Muscle layer of duodenum (tissue), 2 donors: ENCODE measurements around the gene UNG.
A peak's percentile ranks its signal among the peaks of the same experiment; 100 is the strongest.

Source experiments
- H3K27ac ChIP-seq: one replicate; pipeline ENCODE4 v1.7.0; 2013; ENCODE audit warnings: mild to moderate bottlenecking, low read length
- H3K27me3 ChIP-seq: one replicate; pipeline ENCODE4 v1.7.0; 2013; ENCODE audit warnings: low read depth, mild to moderate bottlenecking, control low read depth, low read length
- H3K36me3 ChIP-seq, 2 donors: one replicate each; pipeline ENCODE4 v1.7.0; 2013; ENCODE audit warnings: low read length in 2 of 2, control low read depth in 1 of 2, mild to moderate bottlenecking in 1 of 2; ENCODE audit not compliant: insufficient read depth in 2 of 2, control insufficient read depth in 1 of 2
- H3K4me1 ChIP-seq, 2 donors: one replicate each; pipeline ENCODE4 v1.7.0; 2013; ENCODE audit warnings: low read length in 2 of 2, mild to moderate bottlenecking in 2 of 2, control low read depth in 1 of 2, moderate library complexity in 1 of 2; ENCODE audit not compliant: insufficient read depth in 2 of 2, control insufficient read depth in 1 of 2
- H3K4me3 ChIP-seq, 2 donors: one replicate each; pipeline ENCODE4 v1.7.0; 2013; ENCODE audit warnings: low read length in 2 of 2, low read depth in 1 of 2, mild to moderate bottlenecking in 1 of 2
- H3K9me3 ChIP-seq, 2 donors: one replicate each; pipeline ENCODE4 v1.7.0; 2013; ENCODE audit warnings: low read length in 2 of 2, control low read depth in 1 of 2, mild to moderate bottlenecking in 1 of 2; ENCODE audit not compliant: control insufficient read depth in 1 of 2
- donor health status: healthy.

Gene UNG

DNA sequence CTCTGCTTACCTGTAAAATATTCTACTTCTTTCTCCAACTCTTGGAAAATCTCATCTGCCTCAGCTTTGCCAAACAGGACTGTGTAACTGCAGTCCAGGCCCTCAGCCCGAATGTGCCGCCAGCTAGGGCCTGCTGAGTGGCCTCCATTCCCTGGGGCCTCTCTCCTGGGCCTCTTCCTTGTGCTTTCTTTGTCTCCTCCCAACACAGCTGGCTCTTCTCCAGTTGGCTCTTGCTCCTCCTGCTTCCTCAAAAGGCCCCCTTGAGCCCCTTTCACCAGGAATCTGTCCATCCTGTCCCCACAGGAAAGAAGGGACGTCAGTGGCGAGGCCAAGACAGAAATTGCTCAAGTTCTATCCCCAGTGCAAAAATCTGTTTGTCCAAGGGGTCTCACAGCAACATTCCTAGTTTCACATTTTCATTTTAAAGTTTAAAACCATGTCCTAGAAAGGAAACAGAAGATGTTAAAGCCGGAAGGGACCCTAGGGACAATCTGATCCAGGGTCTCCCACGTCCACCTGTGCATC is 4.8 kb upstream of the UNG start:
- Histone ChIP-seq H3K4me1 (peaks cover 12 to 21% of the 10 kb centered on the region in 2 donors), H3K9me3 (no peaks in the 10 kb centered on the region), H3K36me3 (peaks cover 8 to 24% of the 10 kb centered on the region in 2 donors), H3K27ac (peak overlapping the region; percentile 87), H3K27me3 (no peaks in the 10 kb centered on the region), H3K4me3 (peak overlapping the region; percentile 74 to 95)

DNA sequence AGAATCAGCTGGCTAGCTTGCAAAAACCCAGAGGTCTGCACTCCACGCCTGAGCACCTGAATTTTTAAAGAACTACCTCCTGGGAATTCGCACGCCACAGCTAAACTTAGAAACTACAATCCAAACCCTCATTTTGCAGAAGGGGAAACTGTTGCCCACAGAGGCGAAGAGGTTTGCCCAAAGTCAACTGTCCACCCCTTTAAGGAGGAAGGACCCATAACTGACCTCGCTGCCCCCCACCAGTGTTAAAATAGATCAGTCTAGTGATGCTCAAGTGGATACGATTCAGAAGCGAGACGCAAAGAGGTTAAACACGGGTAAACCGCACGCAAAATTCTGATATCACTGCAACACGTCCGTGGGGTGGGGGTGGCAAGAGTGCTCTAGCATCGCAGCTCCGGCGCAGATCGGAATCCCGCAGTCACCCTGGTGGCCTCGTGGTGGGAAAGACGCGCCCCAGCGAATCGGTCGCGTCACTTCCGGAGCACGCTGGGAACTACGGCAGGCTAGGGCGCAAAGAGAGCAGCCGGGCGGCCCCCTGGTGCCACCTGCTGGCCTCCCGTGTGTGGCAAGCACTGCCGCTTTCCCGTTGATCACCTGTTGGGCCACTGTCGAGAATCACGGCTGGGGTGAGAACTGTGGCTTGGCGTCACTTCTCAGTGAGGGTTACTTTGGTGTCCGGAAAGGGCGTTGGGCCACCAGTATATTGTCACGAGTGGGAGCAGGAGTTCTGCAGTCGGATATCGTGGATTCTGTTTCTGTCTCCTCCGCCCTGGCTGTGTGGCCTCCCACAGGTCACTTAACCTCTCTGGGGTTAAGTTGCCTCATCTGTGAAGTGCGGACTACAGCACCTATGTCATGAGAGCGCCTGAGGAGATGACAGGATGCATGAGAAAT is 4.1 kb upstream of the UNG start, which contains the start of gene ALKBH2:
Gene ALKBH2 (minus strand): TSS at position 451 of the 897 bp plus-strand sequence. CDS start 686 bp downstream, outside the sequence.
- no peaks in the 10 kb centered on the region for H3K9me3 ChIP-seq
- H3K36me3 ChIP-seq, result peaks cover under 1 to 23% of the 10 kb centered on the region in 2 donors
- peak within 1 kb of the TSS; percentile 74 to 95 for H3K4me3 ChIP-seq
- no peaks in the 10 kb centered on the region for H3K27me3 ChIP-seq
- H3K27ac ChIP-seq, result peak within 1 kb of the TSS; percentile 87
- peaks cover 12 to 23% of the 10 kb centered on the region in 2 donors for H3K4me1 ChIP-seq

DNA sequence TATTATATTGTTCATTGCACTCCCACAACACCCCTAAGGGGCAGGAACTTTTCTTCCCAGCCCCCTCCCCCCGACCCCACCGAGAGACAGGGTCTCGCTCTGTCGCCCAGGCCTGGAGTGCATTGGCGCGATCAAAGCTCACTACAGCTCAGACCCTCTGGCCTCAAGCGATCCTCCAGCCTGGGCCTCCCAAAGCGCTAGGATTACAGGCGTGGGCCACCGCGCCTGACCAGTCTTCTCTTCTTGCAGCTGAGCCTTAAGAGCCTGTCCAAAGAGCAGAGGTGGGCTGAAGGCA is 310 bp upstream of the UNG start:
- Histone ChIP-seq H3K4me1 (peaks cover 10 to 37% of the 10 kb centered on the region in 2 donors), H3K27ac (no peak overlapping the region), H3K36me3 (peaks cover under 1 to 3% of the 10 kb centered on the region in 2 donors), H3K4me3 (peak overlapping the region in 1 of 2 donors; percentile 79), H3K9me3 (no peaks in the 10 kb centered on the region), H3K27me3 (no peaks in the 10 kb centered on the region)

DNA sequence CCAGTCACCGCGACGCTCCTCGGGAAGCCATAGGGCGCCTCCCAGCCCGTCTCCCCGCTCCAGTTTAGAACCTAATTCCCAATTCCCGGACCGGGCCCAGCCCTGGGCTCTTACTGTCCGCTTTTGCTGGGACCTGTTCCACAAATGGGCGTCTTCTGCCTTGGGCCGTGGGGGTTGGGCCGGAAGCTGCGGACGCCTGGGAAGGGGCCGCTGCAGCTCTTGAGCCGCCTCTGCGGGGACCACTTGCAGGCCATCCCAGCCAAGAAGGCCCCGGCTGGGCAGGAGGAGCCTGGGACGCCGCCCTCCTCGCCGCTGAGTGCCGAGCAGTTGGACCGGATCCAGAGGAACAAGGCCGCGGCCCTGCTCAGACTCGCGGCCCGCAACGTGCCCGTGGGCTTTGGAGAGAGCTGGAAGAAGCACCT is 797 bp downstream of the UNG start:
- H3K4me1 ChIP-seq, result peaks cover 0 to 26% of the 10 kb centered on the region in 2 donors
- H3K27ac ChIP-seq, result peak overlapping the region; percentile 62
- no peaks in the 10 kb centered on the region for H3K27me3 ChIP-seq
- peak overlapping the region; percentile 79 to 93 for H3K4me3 ChIP-seq
- no peaks in the 10 kb centered on the region for H3K9me3 ChIP-seq
- peaks cover 3 to 10% of the 10 kb centered on the region in 2 donors for H3K36me3 ChIP-seq

DNA sequence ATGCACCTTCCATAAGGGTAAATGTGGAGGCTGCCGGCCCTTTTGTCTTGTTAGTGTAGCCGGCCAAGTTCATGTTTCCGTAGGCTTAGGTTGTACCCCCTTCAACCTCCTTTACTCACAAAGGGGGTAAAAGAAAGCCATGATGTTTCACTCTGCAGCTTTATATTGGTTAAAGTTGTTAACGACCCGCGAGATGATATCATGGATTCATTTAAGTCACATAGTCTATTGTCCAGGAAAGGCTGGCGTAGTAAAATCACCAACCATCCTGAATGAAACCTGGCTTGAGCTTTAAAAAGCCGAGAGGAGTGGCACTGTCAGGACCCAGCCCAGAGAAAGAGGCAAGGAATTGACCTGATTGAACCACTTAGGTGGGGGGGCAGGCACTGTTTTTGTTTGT is 1.3 kb downstream of the UNG start:
- no peaks in the 10 kb centered on the region for H3K9me3 ChIP-seq
- peak overlapping the region; percentile 62 for H3K27ac ChIP-seq
- H3K36me3 ChIP-seq, result peaks cover 3 to 15% of the 10 kb centered on the region in 2 donors
- H3K4me1 ChIP-seq, result peaks cover 0 to 25% of the 10 kb centered on the region in 2 donors
- H3K4me3 ChIP-seq, result peak overlapping the region; percentile 79 to 93
- H3K27me3 ChIP-seq, result no peaks in the 10 kb centered on the region

DNA sequence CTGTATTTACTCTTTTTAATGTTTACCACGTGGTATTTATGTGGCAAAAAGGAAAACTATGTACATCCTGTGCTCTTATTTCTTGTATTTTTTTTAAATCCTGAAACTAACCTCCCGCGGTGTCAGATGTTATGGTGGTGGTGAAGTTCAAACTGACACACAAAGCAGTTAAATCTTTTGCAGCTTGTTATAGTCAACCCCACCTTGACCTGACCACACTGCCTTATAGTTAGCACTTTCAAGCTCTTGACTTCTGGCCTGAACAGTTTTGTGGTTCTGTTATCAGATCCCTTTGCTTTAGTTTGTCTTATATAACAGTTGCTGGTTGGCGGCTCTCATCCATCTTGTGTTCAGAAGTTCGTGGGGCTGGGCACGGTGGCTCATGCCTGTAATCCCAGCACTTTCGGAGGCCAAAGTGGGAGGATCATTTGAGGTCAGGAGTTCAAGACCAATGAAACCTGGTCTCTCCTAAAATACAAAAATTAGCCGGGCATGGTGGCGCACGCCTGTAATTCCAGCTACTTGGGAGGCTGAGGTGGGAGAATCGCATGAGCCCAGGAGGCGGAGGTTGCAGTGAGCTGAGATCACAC is 2.1 kb downstream of the UNG start:
- H3K27me3 ChIP-seq, result no peaks in the 10 kb centered on the region
- peak overlapping the region; percentile 62 for H3K27ac ChIP-seq
- H3K9me3 ChIP-seq, result no peaks in the 10 kb centered on the region
- H3K4me1 ChIP-seq, result peaks cover 0 to 25% of the 10 kb centered on the region in 2 donors
- peaks cover 8 to 24% of the 10 kb centered on the region in 2 donors for H3K36me3 ChIP-seq
- H3K4me3 ChIP-seq, result peak overlapping the region; percentile 79 to 93

DNA sequence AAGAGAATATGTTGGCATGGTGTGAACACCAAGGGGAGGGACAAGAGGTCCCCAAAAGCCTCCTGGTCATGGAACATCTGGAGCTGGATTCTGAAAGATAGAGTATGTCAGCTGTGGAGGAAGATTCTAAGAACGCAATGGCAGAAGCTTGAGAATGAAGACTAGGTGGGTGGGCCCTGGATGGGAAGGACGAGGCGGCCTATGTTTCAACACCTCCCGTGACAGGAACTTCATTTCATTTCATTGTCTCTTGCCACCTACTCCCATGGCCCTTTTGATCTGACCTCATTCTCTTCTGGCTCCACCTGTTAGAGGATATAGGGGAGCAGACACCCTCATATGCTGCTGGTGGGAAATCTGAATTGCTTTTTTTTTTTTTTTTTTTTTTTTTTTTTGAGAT is 3.3 kb downstream of the UNG start:
- Histone ChIP-seq H3K27me3 (no peaks in the 10 kb centered on the region), H3K4me1 (peaks cover 0 to 25% of the 10 kb centered on the region in 2 donors), H3K9me3 (no peaks in the 10 kb centered on the region), H3K27ac (no peak overlapping the region), H3K4me3 (no peak overlapping the region), H3K36me3 (peaks cover 17 to 36% of the 10 kb centered on the region in 2 donors)

DNA sequence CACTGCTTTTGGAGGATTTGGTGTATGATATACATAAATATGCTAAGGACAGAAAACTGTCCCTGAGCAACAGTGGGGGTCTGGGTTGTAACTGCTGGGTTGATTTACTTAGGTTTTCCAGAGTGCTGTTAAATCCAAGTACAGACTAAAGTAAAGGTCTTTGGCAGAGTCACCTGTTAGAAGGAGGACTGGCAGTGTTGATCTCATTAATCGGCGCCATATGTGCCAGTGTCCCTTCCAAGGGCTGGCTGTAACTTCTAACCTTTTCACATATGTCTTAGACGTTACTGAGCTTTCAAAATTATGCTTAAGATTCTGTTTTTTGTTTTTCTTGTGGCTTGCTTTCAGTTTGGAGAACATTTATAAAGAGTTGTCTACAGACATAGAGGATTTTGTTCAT is 5.1 kb downstream of the UNG start:
- Histone ChIP-seq H3K27me3 (no peaks in the 10 kb centered on the region), H3K4me3 (no peak overlapping the region), H3K36me3 (peaks cover 23 to 46% of the 10 kb centered on the region in 2 donors), H3K9me3 (no peaks in the 10 kb centered on the region), H3K27ac (no peak overlapping the region), H3K4me1 (peaks cover 0 to 21% of the 10 kb centered on the region in 2 donors)

DNA sequence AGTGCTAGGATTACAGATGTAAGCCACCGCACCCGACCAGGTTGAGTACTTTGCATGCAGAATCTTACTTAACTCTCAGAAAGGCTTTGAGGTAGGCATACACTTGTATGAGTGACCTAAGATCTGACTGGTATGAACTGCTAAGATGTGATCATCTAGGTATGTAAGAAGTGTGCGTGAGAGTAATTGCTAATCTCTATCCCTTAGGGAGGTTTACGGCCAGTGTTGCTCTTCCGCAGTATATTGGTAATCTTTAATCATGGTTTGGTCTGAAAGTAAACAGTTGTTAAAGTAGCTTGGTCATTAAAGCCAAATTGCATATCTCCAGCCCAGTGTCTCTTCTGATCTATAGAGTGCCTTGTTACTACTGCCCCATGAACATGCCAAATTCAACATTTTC is 7.8 kb downstream of the UNG start:
- Histone ChIP-seq H3K9me3 (no peaks in the 10 kb centered on the region), H3K4me1 (peaks cover 0 to 4% of the 10 kb centered on the region in 2 donors), H3K36me3 (peaks cover 23 to 61% of the 10 kb centered on the region in 2 donors), H3K27ac (no peak overlapping the region), H3K4me3 (no peak overlapping the region), H3K27me3 (no peaks in the 10 kb centered on the region)

DNA sequence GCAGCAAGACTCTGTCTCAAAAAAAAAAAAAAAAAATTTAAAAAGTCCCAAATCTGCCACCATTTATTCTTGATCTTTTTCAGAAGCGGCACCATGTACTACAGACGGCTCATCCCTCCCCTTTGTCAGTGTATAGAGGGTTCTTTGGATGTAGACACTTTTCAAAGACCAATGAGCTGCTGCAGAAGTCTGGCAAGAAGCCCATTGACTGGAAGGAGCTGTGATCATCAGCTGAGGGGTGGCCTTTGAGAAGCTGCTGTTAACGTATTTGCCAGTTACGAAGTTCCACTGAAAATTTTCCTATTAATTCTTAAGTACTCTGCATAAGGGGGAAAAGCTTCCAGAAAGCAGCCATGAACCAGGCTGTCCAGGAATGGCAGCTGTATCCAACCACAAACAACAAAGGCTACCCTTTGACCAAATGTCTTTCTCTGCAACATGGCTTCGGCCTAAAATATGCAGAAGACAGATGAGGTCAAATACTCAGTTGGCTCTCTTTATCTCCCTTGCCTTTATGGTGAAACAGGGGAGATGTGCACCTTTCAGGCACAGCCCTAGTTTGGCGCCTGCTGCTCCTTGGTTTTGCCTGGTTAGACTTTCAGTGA is 12.5 kb downstream of the UNG start:
- H3K36me3 ChIP-seq, result peaks cover 13 to 34% of the 10 kb centered on the region in 2 donors
- no peaks in the 10 kb centered on the region for H3K9me3 ChIP-seq
- peaks cover 0 to 36% of the 10 kb centered on the region in 2 donors for H3K4me1 ChIP-seq
- H3K27ac ChIP-seq, result peak overlapping the region; percentile 72
- no peaks in the 10 kb centered on the region for H3K27me3 ChIP-seq
- no peak overlapping the region for H3K4me3 ChIP-seq

DNA sequence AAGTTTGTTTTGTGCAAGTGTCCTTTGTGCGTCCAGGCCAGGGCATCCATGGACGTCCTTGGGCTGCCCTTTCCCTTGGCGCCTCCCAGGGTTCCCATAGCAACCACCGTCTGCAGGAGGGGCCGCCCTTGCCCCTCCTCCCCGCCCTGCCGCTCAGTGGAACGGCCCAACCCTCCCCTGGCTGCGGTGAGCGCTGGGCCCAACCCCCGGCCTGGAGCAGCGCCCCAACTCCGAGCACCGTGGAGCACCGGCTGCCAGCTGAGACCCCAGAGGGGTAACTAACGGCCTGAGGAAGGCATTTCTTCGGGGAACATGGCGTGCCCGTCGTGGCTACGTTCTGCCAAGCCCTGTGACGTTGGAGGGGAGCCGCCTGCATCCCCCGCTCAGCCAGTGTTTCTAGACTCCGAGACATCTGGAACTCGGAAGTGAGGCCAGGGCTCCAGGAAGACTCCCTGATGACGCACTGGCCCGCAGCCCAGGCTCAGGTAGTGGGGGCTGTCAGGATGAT is 13.6 kb downstream of the UNG start:
- Histone ChIP-seq H3K4me3 (peak overlapping the region; percentile 57 to 71), H3K27ac (peak overlapping the region; percentile 72), H3K36me3 (peaks cover 3 to 22% of the 10 kb centered on the region in 2 donors), H3K9me3 (no peaks in the 10 kb centered on the region), H3K4me1 (peaks cover 10 to 48% of the 10 kb centered on the region in 2 donors), H3K27me3 (no peaks in the 10 kb centered on the region)
